ENCODE measurements around the gene PAGE5. TPM values are rescaled to one million over a fixed set of nuclear protein-coding genes. Genes with fewer than 3 reads are reported as not detected.

PAGE5 gene
- not detected in 2 replicates for total RNA-seq

DNA sequence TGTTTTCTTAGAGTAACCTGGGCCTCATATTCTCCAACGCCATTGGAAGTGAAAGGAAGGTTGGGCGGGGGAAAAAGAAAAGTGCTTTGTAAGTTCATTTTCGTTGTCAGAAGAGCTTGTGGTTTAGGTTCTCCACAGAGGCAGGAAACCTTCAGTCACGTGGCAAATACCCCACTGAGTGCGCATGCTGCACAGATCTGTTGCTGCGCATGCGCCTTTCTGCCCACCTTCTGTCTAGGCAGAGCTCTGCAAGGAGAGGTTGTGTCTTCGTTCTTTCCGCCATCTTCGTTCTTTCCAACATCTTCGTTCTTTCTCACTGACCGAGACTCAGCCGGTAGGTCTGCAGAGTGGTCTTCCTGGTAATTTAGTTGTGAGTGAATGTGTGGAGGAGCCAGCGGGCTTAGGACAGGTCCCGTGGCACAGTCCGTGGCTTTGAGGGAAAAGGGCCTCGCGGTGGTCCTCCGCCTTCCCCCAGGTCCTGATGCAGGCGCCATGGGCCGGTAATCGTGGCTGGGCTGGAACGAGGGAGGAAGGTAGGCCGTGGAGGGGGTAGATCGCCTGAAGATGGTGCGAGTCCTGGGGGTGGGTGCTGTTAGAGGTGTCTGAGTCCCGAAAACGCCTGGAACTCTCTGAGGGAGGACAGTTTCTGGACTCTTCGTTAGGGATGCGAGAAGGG is at the start of gene PAGE5:
TSS of gene PAGE5 (plus strand) at position 228 of the 676 bp plus-strand sequence. CDS start 1,037 bp downstream, outside the sequence.
- no peaks in the 10 kb centered on the region for H3K79me2 ChIP-seq (ENCODE audit: insufficient read depth, low read length)
- no peak within 1 kb of the TSS for H3K27ac ChIP-seq (ENCODE audit: low read depth, low read length)
- no peak for DNase-seq (ENCODE audit: insufficient read length, low spot score, missing footprints)
- no peaks in the 10 kb centered on the region for H3K36me3 ChIP-seq (ENCODE audit: insufficient read depth, low read length)
- no peak within 1 kb of the TSS for H2AFZ ChIP-seq (ENCODE audit: low read length)
- H3K4me1 ChIP-seq (ENCODE audit: insufficient read depth, low read length), result no peaks in the 10 kb centered on the region
- H3K9me3 ChIP-seq (ENCODE audit: low read depth, low read length), result no peaks in the 10 kb centered on the region
- no peaks in the 10 kb centered on the region for H4K20me1 ChIP-seq (ENCODE audit: insufficient read depth, low read length)
- H3K4me2 ChIP-seq (ENCODE audit: insufficient read depth, low read length), result no peak within 1 kb of the TSS
- H3K27me3 ChIP-seq (ENCODE audit: insufficient read depth, low read length), result no peaks in the 10 kb centered on the region
- no peak within 1 kb of the TSS for H3K4me3 ChIP-seq (ENCODE audit: insufficient read depth, low read length)
- TF ChIP-seq, protein P1, sequence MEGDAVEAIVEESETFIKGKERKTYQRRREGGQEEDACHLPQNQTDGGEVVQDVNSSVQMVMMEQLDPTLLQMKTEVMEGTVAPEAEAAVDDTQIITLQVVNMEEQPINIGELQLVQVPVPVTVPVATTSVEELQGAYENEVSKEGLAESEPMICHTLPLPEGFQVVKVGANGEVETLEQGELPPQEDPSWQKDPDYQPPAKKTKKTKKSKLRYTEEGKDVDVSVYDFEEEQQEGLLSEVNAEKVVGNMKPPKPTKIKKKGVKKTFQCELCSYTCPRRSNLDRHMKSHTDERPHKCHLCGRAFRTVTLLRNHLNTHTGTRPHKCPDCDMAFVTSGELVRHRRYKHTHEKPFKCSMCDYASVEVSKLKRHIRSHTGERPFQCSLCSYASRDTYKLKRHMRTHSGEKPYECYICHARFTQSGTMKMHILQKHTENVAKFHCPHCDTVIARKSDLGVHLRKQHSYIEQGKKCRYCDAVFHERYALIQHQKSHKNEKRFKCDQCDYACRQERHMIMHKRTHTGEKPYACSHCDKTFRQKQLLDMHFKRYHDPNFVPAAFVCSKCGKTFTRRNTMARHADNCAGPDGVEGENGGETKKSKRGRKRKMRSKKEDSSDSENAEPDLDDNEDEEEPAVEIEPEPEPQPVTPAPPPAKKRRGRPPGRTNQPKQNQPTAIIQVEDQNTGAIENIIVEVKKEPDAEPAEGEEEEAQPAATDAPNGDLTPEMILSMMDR (IDR thresholded peaks at IDR 0.05; ENCODE audit: extremely low read depth, low read depth, low read length), result no peak

DNA sequence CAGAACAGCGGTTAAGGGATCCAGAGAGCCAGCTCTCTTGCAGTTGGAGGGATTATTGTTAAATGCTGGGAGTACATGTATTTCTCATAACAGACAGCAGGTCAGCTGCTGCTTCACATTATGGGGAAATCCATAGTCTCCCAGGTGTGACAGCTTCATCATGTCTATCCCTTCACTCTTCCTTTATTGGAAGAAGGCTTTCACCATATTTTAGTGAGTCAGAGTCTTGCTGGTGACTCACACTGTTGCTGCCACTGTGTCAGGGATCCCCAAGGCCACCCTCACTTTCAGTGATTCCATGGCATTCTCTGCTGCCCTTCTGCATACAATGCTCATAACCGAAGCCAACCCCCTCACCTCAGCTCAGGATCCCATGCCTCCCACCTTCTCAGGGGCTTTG is 32.9 kb upstream of the PAGE5 start:
- Histone ChIP-seq H3K27ac (ENCODE audit: low read depth, low read length) (no peak overlapping the region), H3K79me2 (ENCODE audit: insufficient read depth, low read length) (no peaks in the 10 kb centered on the region), H3K4me3 (ENCODE audit: insufficient read depth, low read length) (no peak overlapping the region), H2AFZ (ENCODE audit: low read length) (no peak overlapping the region), H3K36me3 (ENCODE audit: insufficient read depth, low read length) (no peaks in the 10 kb centered on the region), H3K9me3 (ENCODE audit: low read depth, low read length) (no peaks in the 10 kb centered on the region), H3K4me2 (ENCODE audit: insufficient read depth, low read length) (no peak overlapping the region), H4K20me1 (ENCODE audit: insufficient read depth, low read length) (no peaks in the 10 kb centered on the region), H3K4me1 (ENCODE audit: insufficient read depth, low read length) (no peaks in the 10 kb centered on the region), H3K27me3 (ENCODE audit: insufficient read depth, low read length) (no peaks in the 10 kb centered on the region)
- TF ChIP-seq, protein P1 (IDR thresholded peaks at IDR 0.05; ENCODE audit: extremely low read depth, low read depth, low read length), result no peak
- no peak for DNase-seq (ENCODE audit: insufficient read length, low spot score, missing footprints)

- Histone ChIP-seq H3K4me3 (ENCODE audit: insufficient read depth, low read length) (no peak overlapping the region), H2AFZ (ENCODE audit: low read length) (no peak overlapping the region), H3K4me1 (ENCODE audit: insufficient read depth, low read length) (no peaks in the 10 kb centered on the region), H3K79me2 (ENCODE audit: insufficient read depth, low read length) (no peaks in the 10 kb centered on the region), H3K36me3 (ENCODE audit: insufficient read depth, low read length) (no peaks in the 10 kb centered on the region), H3K4me2 (ENCODE audit: insufficient read depth, low read length) (no peak overlapping the region), H3K27me3 (ENCODE audit: insufficient read depth, low read length) (no peaks in the 10 kb centered on the region), H3K27ac (ENCODE audit: low read depth, low read length) (no peak overlapping the region), H4K20me1 (ENCODE audit: insufficient read depth, low read length) (no peaks in the 10 kb centered on the region), H3K9me3 (ENCODE audit: low read depth, low read length) (no peaks in the 10 kb centered on the region)
- no peak for DNase-seq (ENCODE audit: insufficient read length, low spot score, missing footprints)
- TF ChIP-seq, protein P1 (IDR thresholded peaks at IDR 0.05; ENCODE audit: extremely low read depth, low read depth, low read length), result no peak
Measured at GRCh38 chrX:55196688-55197087, 23.5 kb upstream of the PAGE5 start.

GRCh38 chrX:55201930-55202579 is 18.1 kb upstream of the PAGE5 start:
- Histone ChIP-seq H3K4me2 (ENCODE audit: insufficient read depth, low read length) (no peak overlapping the region), H3K9me3 (ENCODE audit: low read depth, low read length) (no peaks in the 10 kb centered on the region), H3K27ac (ENCODE audit: low read depth, low read length) (no peak overlapping the region), H3K27me3 (ENCODE audit: insufficient read depth, low read length) (no peaks in the 10 kb centered on the region), H3K4me1 (ENCODE audit: insufficient read depth, low read length) (no peaks in the 10 kb centered on the region), H3K36me3 (ENCODE audit: insufficient read depth, low read length) (no peaks in the 10 kb centered on the region), H3K4me3 (ENCODE audit: insufficient read depth, low read length) (no peak overlapping the region), H4K20me1 (ENCODE audit: insufficient read depth, low read length) (no peaks in the 10 kb centered on the region), H3K79me2 (ENCODE audit: insufficient read depth, low read length) (no peaks in the 10 kb centered on the region), H2AFZ (ENCODE audit: low read length) (no peak overlapping the region)
- DNase-seq (ENCODE audit: insufficient read length, low spot score, missing footprints), result no peak
- TF ChIP-seq, protein P1 (IDR thresholded peaks at IDR 0.05; ENCODE audit: extremely low read depth, low read depth, low read length), result no peak

Measured in osteoblast (primary cell).